Left renal cortex interstitium (tissue), 4 donors: ENCODE measurements around the gene INPP5D. TPM values are rescaled to one million over a fixed set of nuclear protein-coding genes. Genes with fewer than 3 reads are reported as not detected.
"Not testable (repeated sequence)": the region's sequence is repeated elsewhere in the genome, so short reads cannot be mapped to it uniquely, and the experiment has no call there.

Source experiments
- DNase-seq, 4 donors: peaks; one replicate each; pipeline ENCODE4 v3.0.0-alpha.2; 2013; ENCODE audit warnings: low read depth in 4 of 4, low spot score in 2 of 4, missing footprints in 1 of 4
- polyA plus RNA-seq, 4 donors: library from polyadenylated mRNA; unstranded; fragments of 120-200 nt; gene quantifications; one replicate each; pipeline ENCODE4 v1.2.1, GENCODE V29; 2013; ENCODE audit not compliant: insufficient read length in 4 of 4

INPP5D gene
- polyA plus RNA-seq, 4 donors: 6.1 to 8.7 (median 7.6) TPM

DNA sequence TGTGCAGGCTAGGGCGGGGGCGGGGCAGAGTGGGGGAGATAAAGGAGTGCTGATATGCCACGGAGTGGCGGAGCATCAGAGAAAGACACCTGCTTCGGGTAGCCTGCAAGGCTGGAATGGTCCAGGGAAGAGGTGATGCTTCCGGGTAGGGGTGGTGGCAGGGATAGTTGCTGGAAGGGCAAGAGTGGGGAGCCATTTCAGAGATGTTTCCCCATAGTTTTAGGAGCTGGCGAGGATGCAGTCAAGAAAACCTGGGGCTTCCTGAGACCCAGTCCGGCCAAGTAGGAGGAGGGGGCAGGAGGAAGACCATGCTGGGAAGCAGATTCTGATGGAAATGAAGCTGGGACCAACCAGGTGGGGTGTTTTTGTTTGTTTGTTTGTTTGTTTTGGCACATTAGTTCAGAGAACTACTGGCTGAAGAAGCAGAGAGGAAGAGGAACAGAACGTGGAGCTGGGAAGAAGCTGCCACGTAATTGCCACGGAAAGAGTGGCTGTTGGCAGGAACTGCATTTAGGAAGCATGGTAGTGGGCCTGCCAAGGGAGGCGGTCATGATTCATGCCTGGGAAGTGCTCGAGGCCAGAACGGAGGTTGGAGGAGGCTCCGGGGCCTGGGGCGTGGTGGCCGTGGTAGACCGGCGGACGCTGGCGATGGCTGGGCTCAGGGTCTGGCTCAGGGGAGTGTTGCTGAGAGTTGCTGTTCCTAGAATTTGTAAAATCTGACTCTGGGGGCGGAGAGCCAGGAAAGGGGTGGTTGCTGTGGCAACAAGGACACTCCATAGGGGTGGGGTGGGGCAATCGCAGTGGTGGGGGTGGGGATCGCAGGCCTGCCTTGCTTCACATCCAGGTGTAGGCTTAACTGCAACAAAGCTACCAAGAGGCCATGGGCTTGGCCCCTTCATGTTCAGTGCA lies 8.6 kb upstream of the INPP5D start:
- DNase-seq: no peak

DNA sequence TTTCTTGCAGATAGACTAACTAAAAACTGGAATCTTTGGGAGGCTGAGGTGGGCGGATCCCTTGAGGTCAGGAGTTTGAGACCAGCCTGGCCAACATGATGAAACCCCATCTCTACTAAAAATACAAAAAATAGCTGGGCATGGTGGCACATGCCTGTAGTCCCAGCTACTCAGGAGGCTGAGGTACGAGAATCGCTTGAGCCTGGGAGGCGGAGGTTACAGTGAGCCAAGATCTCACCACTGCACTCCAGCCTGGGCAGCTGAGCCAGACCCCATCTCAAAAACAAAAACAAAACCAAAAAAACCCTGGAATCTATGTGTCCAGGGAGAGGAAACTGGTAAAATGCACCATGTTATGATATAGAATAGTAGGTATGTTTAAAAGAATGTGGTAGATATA lies 7.6 kb upstream of the INPP5D start:
- DNase-seq: not testable (repeated sequence)

DNA sequence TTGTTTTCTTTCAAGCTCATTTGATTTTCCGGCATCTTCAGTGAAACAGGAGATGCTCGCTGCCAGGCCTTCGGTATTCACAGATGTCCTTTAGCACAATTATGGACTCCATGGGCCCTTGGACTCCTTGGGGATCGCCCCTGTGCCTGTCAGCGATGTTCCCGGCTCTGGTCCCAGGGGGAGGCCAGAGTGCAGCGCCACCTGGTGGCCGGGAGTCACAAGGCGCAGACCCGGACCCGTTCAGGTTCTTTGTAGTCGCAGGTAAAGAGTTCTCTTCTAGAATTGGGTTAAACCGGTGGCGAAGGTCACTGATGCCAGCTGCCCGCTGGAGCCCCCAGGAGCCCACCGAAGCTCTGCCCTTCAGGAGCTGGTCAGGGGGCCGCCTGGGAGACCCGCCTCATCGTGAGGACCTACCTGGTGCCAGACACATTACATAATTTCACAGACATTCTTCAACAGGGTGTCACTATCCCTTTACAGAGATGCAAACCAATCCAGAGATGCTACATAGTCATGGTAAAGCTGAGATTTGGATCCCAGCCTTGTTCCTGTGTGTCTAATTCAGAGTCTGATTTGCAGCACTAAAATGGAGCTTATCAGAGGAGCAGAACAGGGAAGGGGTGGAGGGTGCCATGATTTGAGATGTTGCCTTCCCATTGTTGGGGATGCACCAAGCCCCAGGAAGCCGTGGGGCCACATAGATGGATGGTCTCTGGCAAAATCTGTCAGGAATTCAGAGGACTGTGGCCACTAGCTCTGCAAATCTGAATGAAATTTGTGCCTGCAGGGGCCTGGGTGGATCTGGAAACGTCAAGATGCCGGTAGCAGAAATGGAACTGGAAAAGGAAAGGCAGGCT lies 6.0 kb upstream of the INPP5D start:
- DNase-seq: no peak

DNA sequence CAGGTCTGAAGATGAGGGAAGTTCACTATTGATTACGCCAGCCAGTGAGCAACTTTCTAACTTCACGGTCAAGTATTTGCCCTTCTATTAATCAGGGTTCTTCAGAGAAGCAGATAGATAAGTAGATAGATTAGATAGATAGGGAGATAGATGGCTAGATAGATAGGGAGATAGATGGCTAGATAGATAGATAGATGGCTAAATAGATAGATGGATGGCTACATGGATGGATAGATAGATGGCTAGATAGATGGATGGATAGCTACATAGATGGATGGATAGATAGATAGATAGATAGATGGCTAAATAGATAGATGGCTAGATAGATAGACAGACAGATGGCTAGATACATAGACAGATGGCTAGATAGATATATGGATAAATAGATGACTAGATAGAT lies 4.8 kb upstream of the INPP5D start:
- no peak for DNase-seq

DNA sequence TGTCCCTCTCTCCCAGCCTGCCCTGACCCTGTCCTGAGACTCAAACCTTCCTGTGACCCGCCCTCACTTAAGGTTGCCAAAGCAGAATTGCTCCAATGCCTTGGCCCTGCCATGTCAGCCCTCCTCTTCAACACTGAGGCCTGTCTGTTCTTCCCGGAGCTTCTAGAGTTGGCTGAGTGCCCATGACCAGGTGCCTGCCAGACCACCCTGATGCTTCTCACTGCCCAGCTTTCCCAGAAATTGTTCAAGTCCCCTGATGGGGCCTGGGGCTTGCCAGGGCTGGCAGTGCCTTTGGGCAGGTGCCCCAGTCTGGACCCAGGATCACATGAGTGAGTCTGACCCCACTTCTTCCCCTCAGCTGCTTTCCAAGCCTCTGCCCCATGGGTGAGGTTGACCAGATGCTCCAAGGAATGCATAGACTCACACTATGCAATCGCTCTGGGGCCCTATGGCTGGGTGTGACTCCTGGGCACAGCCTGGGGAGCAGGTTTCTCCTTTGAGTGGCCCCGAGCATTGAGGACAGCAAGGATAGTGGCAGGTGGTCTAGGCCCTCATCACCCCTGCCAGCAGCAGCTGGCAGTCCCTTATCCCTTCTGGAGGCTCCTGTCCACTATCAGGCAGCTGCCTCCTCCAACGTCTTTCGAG lies 3.1 kb upstream of the INPP5D start:
- no peak for DNase-seq

DNA sequence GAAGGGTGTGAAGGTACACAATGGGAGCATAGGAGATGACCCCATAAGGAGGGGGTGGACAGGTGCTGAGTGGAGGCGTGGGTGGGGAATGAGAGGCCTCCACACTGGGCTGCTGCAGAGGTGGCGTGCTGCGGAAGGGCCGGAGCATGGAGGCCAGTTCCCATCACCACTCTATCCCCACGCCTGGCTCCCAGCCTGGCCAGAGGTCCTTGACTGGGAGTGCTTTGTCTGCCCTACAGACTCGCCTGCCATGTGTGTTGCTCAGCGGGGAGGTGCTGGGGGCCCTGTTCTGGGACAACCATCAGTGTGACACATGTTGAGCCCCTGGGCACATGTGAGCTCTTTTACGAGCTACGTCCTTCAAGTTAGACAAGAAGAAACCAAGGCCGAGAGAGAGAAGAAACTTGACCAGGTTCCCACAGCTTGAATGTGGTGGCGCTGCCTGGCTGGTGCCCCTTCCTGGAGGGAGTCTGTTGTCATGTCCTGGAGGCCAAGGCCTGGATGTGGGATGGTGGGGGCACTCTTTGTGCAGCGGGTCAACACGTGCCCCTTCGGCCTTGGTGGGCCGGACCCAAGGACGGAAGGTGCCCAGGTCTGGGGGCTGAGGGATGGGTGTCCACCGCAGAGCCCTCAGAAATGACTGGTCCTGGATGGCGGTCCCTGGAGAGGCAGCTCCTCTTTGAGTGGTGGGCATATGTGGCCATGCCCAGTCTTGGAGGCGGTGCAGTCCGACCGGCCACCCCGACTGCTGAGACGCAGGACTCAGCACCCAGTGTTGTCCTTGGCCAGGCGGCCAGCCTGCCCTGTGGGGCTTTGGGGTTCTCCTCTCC lies 1.2 kb upstream of the INPP5D start:
- DNase-seq: no peak

DNA sequence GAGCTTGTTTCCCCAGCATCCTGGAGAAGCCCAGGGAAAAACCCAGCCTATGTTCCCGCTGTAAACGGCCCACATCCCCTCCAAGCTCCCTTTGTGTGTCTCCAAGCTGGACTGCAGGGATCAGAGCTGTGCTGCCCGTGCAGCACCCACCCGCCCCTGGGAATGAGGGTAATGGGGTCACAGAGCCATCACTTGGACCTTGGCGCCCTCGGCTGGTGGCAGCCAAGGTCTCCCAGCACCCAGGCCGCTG lies 670 bp upstream of the INPP5D start:
- no peak for DNase-seq

DNA sequence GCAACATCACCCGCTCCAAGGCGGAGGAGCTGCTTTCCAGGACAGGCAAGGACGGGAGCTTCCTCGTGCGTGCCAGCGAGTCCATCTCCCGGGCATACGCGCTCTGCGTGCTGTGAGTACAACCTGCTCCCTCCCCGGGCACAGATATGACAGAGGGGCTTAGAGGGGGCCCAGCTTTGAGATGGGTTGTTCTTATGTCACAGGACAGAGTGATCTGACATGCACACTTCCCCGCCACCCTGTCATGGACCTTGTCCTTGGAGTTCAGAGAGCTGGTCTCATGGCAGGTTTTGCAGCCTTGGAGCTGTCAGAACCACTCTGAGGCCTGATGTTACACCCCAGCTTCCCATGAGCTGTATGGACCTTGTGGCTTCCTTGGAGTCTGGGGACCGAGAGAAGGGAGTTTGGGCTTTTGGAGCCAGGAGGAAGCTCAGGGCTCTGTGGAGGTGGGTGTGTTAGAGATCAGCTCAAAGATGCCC lies 398 bp downstream of the INPP5D start:
- DNase-seq: no peak

DNA sequence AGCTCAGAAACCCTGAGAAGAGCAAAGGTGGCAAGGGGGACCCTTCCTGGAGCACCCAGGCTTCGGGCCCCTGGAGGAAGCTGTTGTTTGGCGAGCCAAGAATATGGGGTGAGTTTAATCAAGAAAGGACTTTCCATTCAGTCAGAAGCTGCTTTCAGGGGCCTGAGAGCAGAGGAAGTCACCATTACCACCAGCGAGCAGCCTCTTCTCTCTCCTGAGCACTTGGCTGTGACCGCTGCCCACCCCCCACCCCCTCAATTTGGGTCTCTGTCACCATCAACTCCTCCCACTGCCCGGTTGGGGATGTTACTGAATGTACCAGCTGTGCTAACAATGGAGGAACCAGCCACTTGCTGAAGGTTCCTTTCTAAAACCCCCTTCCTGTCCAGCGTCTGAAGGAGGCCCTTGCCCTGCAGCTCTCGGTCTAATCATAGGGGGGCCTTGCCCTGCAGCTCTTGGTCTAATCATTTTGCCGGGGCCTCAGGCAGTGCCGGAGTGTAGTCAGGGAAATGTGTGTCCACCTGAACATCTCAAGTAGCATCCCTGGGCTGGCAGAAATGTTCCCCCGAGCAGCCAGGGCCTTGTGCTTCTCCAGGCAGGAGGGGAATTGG lies 943 bp downstream of the INPP5D start:
- DNase-seq: no peak

DNA sequence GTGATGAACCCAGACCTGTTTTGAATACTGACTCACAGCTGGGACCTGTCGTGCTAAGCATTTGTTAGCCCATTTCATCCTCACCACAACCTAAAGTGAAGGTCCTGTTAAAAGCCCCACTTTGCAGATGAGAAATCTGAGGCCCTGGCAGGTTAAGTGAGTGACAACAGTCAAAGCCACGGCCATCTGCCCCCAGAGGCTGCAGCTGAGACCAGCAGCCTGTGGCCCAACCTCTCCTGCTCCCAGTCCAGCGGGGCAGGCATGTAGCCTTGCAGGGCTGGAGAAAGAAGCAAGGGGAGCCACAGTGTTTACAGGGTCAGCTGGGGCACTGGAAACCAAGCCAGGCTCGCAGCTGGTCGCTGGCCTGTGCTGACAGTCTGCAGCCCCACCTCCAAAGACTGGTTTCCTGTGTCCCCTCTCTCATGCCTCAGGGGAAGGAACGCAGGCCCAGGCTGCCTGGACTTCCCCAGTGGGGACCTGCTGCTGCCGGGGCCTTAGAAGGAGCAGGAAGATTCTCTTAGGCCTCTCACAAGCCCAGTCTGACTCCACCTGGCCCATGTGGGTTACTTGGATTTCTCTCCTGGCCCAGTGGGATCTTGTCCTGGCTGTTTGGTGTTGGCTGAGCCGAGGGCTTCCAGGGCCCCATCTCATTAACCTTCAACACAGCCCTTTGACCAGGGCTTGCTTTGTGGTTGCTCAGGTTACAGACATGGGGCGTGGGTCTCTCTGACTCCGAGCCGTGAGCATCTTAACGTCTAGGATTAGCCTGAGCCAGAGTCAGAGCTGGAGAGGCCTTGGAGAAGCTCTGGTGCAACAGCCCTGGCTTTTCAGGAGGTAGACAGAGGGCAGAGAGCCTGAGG lies 1.7 kb downstream of the INPP5D start:
- no peak for DNase-seq

DNA sequence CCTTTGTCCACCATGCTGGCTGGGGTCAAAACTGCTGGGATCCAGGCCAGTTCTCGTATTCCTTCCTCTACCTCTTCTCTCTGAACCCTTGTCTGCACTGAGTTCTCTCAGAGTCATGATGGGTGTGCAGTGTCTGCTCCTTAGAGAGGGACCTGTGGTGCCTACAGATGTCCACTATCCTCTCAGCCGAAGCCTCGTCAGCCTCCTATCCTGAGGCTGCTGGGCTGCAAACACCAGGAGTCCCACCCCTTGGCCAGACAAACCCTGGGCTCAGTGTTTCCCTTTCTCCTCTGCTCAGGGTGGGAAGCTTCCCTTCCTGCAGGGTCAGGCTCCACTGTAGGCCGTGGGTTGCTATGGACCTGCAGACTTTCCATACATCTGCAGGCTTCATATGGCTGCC lies 2.3 kb downstream of the INPP5D start:
- no peak for DNase-seq

DNA sequence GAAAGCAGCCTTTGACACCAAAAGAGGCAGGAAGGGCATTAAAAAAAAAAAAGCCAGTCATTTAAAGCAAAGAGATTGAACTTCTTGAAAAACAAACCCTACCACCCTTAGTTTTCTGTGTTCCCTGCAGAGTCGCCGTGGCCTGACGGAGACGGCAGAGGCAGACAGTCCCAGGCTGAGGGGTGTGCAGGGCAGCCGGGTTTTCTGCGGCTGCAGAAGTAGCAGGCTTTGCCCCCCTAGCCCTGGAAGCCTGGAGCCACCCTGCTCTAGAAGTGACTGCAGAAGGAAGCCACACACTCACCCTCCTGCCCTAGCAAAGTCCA lies 2.8 kb downstream of the INPP5D start:
- DNase-seq: no peak

DNA sequence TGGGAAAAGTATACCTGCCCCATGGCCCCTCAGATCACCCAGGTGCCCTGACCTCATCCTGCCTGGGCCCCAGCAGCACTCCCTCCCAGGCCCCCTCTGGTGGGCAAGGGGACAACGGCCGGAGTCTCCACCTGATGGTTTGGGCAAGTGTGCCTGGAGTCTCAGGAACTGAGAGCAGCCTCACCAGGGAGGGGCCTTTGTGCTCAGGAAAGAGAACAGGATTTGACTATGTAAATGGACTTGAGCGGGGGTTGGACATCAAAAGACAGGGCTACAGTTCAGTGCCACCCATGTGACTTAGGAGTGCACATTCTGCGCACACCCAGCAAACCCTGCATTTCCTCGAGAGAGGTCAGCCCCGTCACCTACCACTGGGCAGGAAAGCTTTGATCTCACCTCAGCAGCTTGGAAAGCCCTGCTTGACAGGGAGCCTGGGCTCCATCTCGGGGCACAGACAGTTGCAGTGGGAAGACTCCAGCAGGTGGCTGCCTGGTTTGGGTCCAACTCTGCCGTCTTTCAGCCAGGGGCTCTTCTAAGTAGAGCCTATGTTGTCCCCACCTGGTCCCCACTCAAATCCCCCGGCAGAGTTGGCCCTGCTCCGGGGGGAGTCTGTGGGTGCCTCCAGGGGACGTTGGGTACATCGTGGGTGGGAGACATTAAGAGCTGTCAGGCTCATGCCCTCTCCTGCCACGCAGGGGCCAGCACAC lies 3.3 kb downstream of the INPP5D start:
- no peak for DNase-seq

DNA sequence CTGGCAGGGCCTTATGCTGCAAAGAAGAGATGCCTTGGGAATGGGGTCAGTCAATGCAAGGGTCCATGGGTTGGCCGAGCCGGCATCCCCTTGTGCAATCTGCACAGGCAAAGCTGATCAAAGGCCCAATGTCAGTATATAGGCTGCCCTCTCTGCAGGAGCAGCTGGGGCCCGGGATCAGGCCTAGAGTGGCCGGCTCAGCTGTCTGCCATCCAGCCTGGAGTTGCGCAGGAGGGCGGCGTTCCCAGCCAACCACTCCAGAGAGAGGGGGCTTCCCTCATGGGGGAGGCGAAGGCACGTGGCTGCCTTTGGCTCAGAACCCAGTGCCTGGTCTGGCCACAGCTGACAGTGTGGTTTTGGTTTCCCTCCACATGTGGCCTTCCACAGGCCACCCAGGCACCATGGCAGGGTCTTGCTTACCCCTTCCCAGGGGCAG lies 3.9 kb downstream of the INPP5D start:
- no peak for DNase-seq

DNA sequence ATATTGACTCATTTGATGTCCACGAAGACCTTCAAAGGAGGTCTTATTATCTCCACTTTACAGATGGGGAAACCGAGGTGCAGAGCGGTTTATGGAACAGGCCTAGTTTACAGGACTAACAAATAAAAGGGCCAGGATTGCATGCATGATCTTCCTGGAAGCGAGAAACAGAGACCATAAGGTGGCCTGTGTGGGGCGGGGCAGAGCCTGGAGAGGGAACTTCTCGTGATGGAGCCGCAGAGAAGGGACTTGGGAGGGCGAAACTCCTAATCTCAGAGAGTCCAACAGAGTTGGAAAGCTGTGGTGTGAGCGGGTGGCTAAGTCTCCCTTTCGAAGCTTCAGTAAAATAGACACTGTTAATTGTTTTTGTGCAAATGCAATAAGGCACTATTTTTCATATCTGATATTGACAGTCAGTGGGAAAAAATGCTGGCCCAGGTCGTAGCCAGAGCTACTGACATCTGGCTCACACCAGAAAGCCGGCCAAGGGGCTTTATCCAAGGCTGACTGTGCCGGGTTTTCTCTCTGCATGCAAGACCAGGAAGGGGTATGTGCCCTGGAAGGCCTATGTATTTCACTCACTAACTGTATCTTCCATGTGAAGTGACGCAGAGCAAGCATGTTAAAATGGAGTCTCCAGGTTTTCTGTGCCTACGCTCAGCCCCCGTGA lies 4.5 kb downstream of the INPP5D start:
- no peak for DNase-seq

DNA sequence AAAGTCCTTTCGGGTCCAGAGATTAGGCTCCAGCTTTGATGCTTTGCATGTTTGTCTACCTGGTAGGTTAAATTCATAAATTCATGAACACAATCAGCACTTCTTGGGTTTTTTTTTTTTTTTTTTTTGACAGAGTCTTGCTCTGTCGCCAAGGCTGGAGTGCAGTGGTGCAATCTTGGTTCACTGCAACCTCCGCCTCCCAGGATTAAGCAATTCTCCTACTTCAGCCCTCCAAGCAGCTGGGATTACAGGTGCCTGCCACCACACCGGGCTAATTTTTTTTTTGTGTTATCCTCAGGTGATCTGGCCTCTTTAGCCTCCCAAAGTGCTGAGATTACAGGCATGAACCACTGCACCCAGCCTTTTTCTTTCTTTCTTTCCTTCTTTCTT lies 5.1 kb downstream of the INPP5D start:
- DNase-seq: not testable (repeated sequence)

DNA sequence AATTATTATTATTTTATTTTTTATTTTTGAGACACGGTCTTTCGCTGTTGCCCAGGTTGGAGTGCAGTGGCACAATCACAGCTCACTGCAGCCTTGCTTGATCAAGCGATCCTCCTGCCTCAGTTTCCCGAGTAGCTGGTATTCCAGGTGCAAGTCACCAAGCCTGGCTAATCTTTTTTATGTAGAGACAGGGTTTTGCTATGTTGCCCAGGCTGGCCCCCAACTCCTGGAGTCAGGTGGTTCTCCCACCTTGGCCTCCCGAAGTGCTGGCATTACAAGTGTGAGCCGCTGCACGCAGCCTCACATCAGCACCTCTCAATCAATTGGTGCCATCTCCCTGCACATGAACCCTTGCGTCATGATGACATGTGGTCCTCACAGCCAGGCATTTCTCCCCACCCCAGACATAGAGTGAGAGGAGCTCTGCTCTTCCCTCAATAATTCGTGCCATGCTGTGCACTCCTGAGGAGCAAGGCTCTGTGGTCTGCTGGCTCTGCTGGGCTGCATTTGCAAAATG lies 5.9 kb downstream of the INPP5D start:
- no peak for DNase-seq
